8988T (cell line): Measurements from ENCODE around the gene BMPR1B.
"Not testable (repeated sequence)": the region's sequence is repeated elsewhere in the genome, so short reads cannot be mapped to it uniquely, and the experiment has no call there.

Experiments
- DNase-seq: peaks from one replicate; pipeline ENCODE4 v3.0.0; 2011

BMPR1B gene

GRCh38 chr4:95049551-95050233 lies 291.9 kb downstream of the BMPR1B start:
- DNase-seq = no peak

GRCh38 chr4:95050980-95051701 lies 293.4 kb downstream of the BMPR1B start:
- DNase-seq = no peak

GRCh38 chr4:95051702-95052020 lies 293.9 kb downstream of the BMPR1B start:
- DNase-seq = no peak

- no peak for DNase-seq
Measured at GRCh38 chr4:95058991-95059390, 301.2 kb downstream of the BMPR1B start.

GRCh38 chr4:95059663-95060062 lies 301.9 kb downstream of the BMPR1B start:
- no peak for DNase-seq

GRCh38 chr4:95061220-95061619 lies 303.5 kb downstream of the BMPR1B start:
- no peak for DNase-seq

GRCh38 chr4:95061801-95062200 lies 304.0 kb downstream of the BMPR1B start:
- DNase-seq = not testable (repeated sequence)

GRCh38 chr4:95066050-95066449 lies 308.3 kb downstream of the BMPR1B start:
- no peak for DNase-seq

GRCh38 chr4:95068401-95068800 lies 310.6 kb downstream of the BMPR1B start:
- DNase-seq = no peak

- DNase-seq = no peak
Measured at GRCh38 chr4:95068818-95069478, 311.2 kb downstream of the BMPR1B start.

GRCh38 chr4:95071851-95072250 lies 314.1 kb downstream of the BMPR1B start:
- no peak for DNase-seq

- no peak for DNase-seq
Measured at GRCh38 chr4:95073646-95074045, 315.9 kb downstream of the BMPR1B start.

- DNase-seq = no peak
Measured at GRCh38 chr4:95077864-95078263, 320.1 kb downstream of the BMPR1B start.

GRCh38 chr4:95080969-95081368 lies 323.2 kb downstream of the BMPR1B start:
- DNase-seq = no peak

GRCh38 chr4:95084584-95084983 lies 326.8 kb downstream of the BMPR1B start:
- no peak for DNase-seq

GRCh38 chr4:95085124-95085833 lies 327.5 kb downstream of the BMPR1B start:
- no peak for DNase-seq

- DNase-seq = no peak
Measured at GRCh38 chr4:95086551-95086950, 328.8 kb downstream of the BMPR1B start.

GRCh38 chr4:95087657-95088455 lies 330.1 kb downstream of the BMPR1B start:
- no peak for DNase-seq

GRCh38 chr4:95091272-95091671 lies 333.5 kb downstream of the BMPR1B start:
- no peak for DNase-seq

GRCh38 chr4:95092766-95093165 lies 335.0 kb downstream of the BMPR1B start:
- no peak for DNase-seq

- DNase-seq = no peak
Measured at GRCh38 chr4:95093460-95093859, 335.7 kb downstream of the BMPR1B start.
